GM13976 (cell line): ENCODE data around the gene C2orf76.
"Not testable (repeated sequence)": the region's sequence is repeated elsewhere in the genome, so short reads cannot be mapped to it uniquely, and the experiment has no call there.

Source experiments
- DNase-seq: peaks from one replicate; pipeline ENCODE4 v3.0.0; 2012; ENCODE audit warnings: low spot score
- in situ Hi-C: fragments of 300-500 bp; cut with MboI; formaldehyde crosslinking; loops from one replicate; pipeline ENCODE4 v1.12.0; 2022; ENCODE audit warnings: low sequenced_read_pairs, mixed read lengths, inconsistent platforms; ENCODE audit not compliant: unreplicated experiment
- TF ChIP-seq, protein P1 (sequence below): IDR thresholded peaks from 2 replicates; pipeline ENCODE4 v1.5.1; 2012; ENCODE audit warnings: borderline replicate concordance, mild to moderate bottlenecking; ENCODE audit not compliant: insufficient read depth; ENCODE audit errors: extremely low read depth, missing control alignments, control extremely low read depth

C2orf76 gene

DNA sequence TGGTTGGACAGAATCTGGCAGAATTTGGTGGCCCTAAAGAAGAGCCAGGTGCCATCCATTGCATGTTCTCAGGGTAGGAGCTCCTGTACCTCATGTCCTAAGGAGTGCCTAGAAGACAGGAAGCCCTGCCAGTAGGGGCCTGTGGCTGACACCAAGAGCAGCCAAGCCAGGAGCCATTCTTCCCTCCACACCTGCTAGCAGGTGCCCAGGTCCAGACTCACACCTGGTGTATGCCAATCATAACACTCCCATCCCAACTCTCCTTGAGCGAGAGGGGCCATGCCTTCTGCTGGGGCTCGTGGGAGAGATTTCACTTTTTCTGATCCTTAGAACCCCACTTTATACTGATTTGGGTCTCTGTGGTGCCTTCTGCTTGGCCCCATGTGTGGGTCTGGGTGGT lies 38.5 kb upstream of the C2orf76 start:
- in situ Hi-C loops, result loop anchor here (5.0 kb wide), 1 partner anchor 62 kb away; no protein-coding TSS in a partner anchor
- DNase-seq, result no peak

DNA sequence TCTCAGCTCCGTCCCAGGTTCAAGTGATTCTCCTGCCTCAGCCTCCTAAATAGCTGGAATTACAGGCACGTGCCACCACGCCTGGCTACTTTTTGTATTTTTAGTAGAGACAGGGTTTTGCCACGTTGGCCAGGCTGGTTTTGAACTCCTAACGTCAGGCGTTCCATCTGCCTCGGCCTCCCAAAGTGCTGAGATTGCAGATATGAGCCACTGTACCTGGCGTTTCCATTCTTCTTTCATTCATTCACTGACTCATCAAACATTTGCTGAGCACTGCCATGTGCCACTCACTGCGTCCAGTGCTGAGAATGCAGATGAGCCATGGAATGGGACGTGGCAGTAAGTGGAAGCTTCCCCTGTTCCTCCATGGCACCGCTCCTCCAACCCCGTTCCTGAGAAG lies 37.0 kb upstream of the C2orf76 start:
- DNase-seq, in situ Hi-C loops: not testable (repeated sequence)

More for the DNA sequence above, 38.5 kb upstream of the C2orf76 start:
- TF ChIP-seq, protein P1, sequence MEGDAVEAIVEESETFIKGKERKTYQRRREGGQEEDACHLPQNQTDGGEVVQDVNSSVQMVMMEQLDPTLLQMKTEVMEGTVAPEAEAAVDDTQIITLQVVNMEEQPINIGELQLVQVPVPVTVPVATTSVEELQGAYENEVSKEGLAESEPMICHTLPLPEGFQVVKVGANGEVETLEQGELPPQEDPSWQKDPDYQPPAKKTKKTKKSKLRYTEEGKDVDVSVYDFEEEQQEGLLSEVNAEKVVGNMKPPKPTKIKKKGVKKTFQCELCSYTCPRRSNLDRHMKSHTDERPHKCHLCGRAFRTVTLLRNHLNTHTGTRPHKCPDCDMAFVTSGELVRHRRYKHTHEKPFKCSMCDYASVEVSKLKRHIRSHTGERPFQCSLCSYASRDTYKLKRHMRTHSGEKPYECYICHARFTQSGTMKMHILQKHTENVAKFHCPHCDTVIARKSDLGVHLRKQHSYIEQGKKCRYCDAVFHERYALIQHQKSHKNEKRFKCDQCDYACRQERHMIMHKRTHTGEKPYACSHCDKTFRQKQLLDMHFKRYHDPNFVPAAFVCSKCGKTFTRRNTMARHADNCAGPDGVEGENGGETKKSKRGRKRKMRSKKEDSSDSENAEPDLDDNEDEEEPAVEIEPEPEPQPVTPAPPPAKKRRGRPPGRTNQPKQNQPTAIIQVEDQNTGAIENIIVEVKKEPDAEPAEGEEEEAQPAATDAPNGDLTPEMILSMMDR, result no peak

DNA sequence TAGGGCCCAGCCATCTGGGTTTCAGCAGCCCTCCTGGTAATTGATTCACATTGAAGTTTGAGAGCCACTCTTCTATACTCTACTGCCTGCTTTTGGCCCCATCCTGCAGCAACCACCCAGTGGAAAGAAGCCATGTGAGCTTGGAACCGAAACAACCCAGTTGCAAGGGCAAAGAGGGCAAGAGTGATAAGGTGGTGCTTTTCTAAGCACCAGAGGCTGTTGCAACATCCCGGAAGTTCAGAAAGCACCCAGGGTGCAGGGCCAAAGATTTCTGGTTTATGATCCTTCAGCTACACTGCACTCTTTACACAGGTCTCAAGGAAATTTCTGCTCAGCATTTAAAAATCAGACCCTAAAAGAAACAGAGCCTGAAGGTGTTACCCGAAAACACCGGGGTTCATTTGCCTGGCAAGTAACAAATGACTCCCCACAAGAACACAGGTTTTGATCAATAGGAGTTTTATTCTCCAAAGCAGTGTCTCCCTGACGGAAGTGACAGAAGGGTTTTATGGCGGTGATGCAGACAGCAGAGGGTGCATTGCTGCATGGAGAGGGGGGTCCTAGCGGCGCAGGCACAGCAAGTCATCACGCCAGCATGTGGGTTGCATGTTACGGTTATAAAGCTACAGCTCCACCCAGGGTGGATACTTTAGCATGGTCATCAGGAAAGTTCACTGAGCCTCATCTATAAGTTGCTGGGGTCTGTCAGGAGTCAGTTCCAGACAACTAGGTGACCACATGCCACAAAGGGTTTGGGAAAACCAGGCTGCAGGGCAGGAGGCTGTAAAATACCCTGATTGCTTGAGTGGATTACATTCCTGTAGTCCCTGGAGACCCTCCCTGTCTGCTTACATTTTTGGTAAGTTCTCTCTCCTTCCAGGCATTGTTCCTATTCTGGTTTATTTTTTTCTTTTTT lies 36.3 kb upstream of the C2orf76 start:
- TF ChIP-seq, protein P1, result no peak
- in situ Hi-C loops, result no loop called here
- DNase-seq, result no peak

DNA sequence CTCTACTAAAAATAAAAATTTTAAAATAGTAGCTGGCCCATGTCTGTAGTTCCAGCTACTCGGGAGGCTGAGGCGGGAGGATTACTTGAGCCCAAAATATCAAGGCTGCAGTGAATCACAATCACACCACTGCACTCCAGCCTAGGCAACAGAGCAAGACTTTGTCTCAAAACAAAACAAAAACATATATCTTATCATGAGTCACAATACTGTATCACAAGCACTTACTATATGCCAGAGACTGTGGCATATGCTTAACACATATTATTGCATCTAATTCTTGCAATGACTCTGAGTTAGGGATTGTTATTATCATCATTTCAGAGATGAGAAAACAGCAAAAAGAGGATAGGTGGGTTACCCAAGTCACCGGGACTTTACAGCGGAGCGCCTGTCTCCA lies 35.5 kb upstream of the C2orf76 start:
- in situ Hi-C loops, result no loop called here
- no peak for DNase-seq
- TF ChIP-seq, protein P1, result no peak

DNA sequence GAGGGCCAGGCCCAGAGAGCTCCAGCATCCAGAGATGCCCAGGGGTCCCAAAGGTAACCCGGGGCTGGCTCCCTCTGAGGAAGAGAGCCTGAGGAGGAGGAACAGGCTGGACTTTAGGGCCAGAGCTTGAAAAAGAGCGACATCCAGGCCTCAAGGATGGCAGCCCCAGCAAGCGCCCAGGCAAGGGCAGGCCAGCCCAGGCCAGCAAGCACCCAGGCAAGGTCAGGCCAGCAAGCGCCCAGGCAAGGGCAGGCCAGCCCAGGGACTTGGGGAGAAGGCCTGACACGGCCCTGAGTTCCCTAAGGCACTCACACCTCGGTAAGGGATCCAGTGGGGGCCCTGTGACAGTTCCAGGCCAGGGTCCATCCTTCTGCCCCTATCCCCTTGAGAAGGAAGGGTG lies 30.6 kb upstream of the C2orf76 start:
- in situ Hi-C loops, result no loop called here
- no peak for DNase-seq
- TF ChIP-seq, protein P1, result no peak

DNA sequence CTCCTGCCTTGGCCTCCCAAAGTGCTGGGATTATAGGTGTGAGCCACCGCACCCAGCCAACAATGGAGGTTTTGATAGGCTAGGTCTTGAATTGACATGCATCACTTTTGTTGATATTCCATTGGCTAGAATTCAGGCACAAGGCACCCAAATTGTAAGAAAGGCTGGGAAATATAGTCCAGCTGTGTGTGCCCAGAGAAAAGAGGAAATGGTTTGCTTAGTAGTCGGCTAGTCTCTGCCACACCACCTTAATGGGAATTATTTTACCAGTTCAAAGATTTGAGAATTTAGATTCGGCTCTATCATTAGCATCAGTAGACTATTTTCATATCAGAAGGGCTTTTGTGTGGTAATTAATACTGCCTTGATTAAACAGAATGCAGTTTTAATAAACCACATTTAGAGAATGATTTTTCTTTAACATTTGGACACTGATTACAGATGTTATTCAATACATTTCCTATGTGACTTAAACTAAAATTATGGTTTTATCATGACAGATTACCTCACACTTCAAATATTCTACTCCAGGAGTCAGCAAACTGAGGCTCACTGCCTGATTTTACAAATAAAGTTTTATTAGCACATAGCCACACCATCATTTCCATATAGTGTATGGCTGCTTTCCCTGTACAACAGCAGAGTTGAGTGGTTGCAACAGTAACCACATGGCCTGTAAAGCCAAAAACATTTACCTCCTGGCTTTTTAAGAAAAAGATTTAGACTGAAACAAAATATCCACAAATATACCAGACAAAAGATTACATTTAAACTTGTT lies 27.5 kb upstream of the C2orf76 start:
- no peak for DNase-seq
- in situ Hi-C loops, result no loop called here
- TF ChIP-seq, protein P1, result no peak
